HG02759 (cell line): ENCODE measurements around the gene GSDMA.

Experiments used
- ATAC-seq: cut with Tn5 transposase; IDR thresholded peaks from one replicate; pipeline ENCODE4 v1.9.1; 2021; ENCODE audit warnings: mild to moderate bottlenecking, moderate library complexity; ENCODE audit not compliant: unreplicated experiment

GSDMA gene

DNA sequence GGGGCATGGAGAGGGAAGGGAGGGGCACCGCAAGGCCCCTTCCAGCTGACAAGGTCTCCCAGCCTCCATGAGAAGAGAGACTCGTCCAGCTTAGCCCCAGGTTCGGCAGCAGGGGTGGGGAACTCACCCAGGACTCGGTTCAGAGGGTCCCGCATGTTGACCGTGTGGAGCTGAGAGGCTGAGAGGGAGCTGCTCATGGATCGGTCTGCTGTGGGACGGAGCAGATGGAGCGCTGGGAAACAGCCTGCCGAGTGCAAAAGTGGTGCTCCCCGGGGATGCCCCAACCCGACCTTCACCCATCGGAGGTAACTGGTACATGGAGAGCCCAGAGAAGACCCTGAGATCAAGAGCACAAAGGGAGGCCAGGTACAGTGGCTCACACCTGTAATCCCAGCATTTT, 57.3 kb downstream of the GSDMA start:
- ATAC-seq: no peak

DNA sequence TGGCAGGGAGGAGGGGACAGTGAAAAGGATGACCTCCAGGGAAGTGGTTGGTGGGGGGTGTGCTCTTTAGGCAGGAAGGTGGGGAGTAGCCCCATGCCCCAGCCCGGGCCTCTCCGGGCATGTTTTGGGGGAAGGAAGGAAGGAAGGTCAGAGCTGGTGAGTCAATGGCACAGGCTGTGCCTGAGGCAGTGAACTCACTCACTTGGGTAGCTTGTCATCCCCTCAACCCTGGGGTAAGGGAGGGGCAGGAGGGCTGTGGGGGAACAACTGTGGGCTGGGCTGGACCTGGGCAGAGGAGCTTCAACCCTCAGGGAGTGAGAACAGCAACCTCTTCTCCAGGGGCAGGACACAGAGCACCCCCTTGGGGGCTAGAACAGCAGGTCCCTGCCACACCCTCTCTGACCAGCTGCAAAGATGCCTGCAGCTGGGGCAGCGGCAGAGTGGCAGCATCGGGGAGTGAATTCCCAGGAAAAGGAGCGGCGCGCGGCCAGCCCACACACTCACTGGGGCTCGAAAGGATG, 58.7 kb downstream of the GSDMA start:
- no peak for ATAC-seq

DNA sequence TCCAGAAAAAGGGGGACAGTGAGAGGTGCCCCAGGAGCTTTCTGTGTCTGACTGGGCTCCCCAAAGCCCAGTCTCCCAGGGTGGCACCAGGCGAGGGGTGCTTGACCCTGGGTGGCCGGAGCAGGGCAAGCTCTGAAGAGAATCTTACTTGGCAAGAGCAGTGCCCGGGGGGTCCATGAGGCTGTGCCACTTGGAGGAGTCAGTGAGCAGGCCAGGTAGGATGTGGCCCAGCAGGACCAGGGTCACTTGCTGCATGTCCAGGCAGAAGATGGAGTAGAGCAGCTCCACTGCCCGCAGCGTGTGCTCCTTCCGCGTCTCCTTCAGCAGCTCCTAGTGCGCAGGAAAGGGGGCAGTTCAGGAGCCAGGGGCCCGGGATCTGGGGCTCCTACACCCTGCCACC, 59.7 kb downstream of the GSDMA start:
- no peak for ATAC-seq

DNA sequence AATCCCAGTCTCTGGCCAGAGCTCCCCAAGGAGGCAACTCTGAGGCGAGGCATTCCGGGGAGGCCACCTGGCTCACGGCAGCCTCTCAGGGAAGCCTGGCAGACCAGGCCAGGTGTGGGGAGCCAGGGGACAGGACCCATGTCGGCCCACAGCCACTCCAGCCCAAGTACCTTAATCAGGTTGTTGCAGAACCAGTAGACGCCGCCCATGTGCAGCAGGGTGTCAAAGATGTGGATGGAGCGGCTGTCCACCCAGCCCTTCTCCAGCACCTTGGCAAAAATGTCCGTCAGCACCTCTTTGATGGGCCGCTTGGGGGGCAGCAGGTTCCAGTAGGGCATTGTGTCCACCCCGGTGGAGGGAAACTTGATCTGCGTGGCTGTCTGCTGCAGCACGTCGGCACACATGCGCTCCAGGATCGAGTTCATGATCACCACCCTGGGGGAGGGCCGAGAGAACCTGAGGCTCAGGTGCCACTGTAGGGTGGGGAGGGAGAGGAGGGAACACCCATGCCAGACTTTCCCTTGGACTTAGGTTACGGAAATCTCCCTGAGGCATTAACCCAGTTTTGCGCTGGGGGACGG, 60.2 kb downstream of the GSDMA start:
- ATAC-seq: no peak

DNA sequence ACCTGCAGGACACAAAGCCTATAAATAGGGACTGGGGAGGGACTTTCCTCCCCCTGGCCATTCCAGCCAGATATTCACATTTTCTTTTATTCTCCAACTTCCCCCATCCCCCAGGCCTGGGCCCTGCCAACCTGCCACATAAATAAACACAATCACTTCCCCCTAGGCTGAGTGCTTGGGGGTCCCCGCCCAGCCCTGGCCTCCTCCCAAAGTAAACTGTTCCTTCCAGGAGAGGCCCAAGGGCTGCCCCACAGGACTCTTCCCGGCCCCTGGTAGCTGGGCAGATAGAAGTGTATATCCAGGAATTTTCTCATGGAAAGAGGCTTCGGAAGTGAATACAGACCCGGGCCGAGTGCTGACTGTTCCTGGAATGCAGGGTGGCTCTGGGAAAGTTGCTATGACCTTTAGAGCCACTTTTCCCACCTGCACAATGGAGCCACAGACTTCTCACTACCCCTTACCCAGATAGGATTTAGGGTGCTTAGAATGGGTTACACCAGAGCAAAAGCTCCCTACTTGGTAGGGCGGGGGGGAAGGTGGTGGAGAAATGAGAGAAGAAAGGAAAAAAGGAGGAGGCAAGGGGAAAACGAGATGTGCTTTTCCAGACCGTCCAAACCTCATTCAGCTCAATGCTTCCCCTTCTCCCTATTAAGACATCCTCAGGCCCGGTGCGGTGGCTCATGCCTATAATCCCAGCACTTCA, 60.9 kb downstream of the GSDMA start:
- ATAC-seq: no peak

DNA sequence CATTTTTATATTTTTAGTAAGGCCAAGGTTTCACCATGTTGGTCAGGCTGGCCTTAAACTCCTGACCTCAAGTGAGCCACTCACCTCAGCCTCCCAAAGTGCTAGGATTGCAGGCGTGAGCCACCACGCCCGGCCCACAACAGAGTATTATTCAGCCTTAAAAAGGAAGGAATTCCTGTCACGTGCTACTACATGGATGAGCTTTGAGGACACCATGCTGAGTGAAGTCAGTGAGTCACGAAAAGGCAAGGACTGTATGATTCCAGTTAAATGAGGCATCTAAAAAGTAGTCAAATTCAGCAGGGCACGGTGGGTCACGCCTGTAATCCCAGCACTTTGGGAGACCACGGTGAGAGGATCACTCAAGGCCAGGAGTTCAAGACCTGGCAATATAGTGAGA, 62.1 kb downstream of the GSDMA start:
- no peak for ATAC-seq

DNA sequence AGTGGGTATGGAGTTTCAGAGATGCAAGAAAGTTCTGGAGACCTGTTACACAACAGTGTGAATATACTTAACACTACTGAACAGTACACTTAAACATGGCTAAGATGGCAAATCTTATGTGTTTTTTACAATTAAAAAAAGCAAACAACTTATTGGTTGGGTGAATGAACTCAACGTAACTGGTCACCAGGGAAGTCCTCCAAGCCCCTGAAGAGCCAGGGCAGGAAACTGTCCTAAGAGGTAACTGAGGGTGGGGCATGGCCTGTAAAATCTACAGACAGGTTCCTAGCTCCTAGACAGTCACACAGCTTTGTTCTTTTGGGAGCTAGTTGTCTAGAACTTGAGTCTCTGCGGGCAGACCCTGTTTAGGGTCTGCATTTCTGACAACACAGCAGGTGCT, 62.8 kb downstream of the GSDMA start:
- ATAC-seq: no peak

DNA sequence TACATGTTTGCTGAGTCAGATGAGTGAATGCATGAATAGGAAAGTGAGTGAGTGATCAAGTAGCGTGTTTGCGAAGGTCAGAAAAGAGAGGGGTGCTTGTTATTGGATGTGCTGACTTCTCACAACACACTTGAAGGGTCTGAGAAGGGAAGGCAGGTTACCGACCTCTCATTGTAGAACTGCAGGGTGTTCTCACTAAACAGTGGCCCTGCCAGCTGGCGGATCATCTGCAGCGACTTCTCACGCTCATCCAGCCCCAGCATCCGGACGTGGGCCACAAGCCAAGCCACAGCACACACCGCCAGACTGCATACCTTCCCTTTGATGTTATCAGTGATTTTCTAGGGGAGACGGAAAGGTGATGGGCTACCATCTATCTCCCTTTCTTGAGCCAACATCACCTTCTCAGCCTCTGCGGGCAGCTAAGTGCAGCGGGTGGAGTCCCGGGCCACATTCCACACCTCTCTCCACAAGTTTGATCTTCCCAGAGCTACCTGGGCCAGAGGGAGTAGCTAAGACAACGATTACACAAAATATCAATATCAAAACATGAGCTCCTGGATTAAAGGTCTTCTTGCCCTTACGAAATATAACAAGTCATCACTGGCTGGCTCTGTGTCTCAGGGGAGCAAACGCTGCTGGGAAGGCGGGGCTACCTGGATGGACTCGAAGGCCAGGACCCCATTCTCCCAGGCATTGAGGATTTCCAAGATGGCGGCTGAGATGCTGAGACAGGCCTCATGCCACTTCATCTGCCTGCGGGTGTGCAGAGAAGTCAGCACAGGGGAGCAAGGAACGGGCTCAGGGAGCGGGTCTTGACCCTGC, 63.4 kb downstream of the GSDMA start:
- ATAC-seq: no peak

DNA sequence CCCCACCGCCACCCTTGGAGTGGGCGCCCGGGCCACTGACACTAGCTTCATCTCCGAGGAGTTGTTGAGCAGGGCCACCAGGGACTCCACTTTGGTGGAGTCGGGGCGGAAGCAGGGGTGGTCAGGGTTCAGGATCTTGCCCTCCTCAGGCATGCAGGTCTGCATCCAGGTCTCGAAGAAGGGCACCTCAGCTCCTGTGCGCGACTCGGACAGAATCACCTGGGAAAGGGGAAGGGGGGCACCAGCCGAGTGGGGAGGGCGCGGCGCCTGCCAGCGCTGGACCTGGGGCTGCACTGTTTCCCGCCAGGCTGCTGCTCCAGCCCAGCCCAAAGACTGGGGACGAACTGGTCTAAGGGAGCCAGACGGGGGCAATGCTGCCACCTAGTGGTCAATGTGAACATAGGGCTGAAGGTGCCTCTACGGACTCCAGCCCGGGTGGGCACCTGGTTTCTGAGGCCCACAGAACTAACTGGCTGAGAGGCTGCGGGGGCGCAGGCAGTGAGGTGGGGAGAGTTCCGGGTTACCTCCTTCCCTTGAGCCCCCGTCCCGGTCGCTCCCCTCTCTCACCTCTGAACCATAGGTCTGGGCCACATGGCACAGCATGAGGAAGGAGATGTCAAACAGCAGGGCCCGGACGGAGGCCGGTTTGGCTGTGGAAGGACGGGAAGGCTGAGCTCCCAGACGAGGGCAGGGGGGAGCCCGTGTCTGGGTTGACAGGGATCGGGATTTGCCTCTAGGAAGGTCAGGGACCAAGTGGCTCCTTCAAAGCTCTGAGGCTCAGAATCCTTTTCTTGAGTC, 64.2 kb downstream of the GSDMA start:
- ATAC-seq: peak; percentile 62
